HFF-Myc (cell line): ENCODE measurements around the gene HSD3B1.

Experiments
- DNase-seq: peaks from one replicate; pipeline ENCODE4 v3.0.0-alpha.2; 2011; ENCODE audit warnings: low read depth; ENCODE audit errors: extremely low read depth
- H3K4me3 ChIP-seq: replicated peaks from 2 replicates; pipeline ENCODE4 v1.5.1; 2011; ENCODE audit warnings: low read depth, mild to moderate bottlenecking, control low read depth, low read length
- CTCF ChIP-seq: IDR thresholded peaks from 2 replicates; pipeline ENCODE4 v1.5.1; 2012; ENCODE audit warnings: mild to moderate bottlenecking, low read depth, low read length, control low read depth; ENCODE audit errors: missing control alignments

Gene HSD3B1

DNA sequence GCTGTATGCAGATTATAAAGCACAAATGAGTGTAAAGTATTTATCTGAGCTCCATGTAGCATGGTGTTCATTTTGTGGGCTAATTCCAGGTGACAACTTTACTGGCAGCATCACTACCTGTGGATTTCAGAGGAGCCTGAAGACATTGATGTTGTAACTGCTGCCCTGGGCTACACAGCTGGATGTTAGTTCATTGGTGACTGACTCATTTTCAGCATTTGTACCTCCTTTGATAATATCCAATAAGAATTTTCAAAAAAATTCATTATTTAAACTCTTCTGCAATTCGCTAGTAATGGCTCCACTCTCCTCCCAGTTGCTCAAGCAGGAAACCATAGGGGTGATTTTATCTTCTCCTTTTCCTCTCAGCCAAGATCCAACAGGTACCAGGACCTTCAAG is 37.3 kb upstream of the HSD3B1 start:
- TF ChIP-seq CTCF = no peak
- DNase-seq = no peak
- H3K4me3 ChIP-seq = no peak overlapping the region

- no peak for TF ChIP-seq CTCF
Observed at GRCh38 chr1:119470377-119470776, 36.6 kb upstream of the HSD3B1 start.

GRCh38 chr1:119470958-119471357 is 36.1 kb upstream of the HSD3B1 start:
- no peak for TF ChIP-seq CTCF
- no peak overlapping the region for H3K4me3 ChIP-seq
- no peak for DNase-seq

More at GRCh38 chr1:119470377-119470776, 36.6 kb upstream of the HSD3B1 start:
- no peak overlapping the region for H3K4me3 ChIP-seq
- DNase-seq = no peak

DNA sequence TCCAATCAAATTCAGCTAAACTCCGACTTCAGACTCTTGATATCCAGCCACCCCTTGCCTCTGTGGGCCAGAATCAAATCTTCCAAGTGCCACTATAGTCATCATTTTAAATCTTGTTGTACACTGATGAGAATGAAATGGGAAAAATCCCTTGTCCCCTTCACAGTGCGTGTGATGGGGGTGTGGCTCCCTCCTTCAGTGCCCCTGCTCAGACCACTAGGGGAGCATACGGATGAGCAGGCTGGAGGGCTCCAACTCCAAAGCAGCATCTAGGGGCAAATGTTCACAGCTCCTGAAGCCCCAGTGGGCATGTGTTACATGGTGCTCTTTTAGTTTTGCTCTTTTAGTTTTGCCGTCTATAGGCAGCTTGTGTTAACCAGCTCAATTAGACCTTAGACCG is 35.4 kb upstream of the HSD3B1 start:
- TF ChIP-seq CTCF = no peak
- DNase-seq = no peak
- no peak overlapping the region for H3K4me3 ChIP-seq

GRCh38 chr1:119472080-119472818 is 34.8 kb upstream of the HSD3B1 start:
- no peak overlapping the region for H3K4me3 ChIP-seq
- no peak for TF ChIP-seq CTCF
- DNase-seq = no peak

DNA sequence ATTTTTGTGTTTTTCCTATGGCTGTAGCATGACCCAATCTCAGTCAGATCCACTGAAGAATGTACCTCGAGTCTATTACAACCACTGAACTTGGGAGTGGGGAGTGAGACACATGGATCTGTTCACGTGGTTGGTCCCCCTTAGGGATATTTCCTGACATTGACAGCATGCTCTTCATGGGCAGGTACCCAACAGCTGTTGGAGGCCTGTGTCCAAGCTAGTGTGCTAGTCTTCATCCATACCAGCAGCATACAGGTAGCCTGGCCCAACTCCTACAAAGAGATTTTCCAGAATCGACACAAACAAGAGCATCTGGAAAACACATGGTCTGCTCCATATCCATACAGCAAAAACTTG is 34.2 kb upstream of the HSD3B1 start:
- no peak for TF ChIP-seq CTCF
- H3K4me3 ChIP-seq = no peak overlapping the region
- DNase-seq = no peak
